A549 treated with CpdA at 1 μM for 4 hours (cell line): ENCODE results near the gene BLOC1S5. TPM values are rescaled to one million over a fixed set of nuclear protein-coding genes. Genes with fewer than 3 reads are reported as not detected.

Experiments
- total RNA-seq: library from RNA; stranded (reverse); fragments of 200-300 nt; extraction: Qiagen RNA extraction; gene quantifications from 5 replicates; pipeline ENCODE4 v1.2.3, GENCODE V29; 2022; ENCODE audit warnings: low read depth

BLOC1S5 gene, protein sequence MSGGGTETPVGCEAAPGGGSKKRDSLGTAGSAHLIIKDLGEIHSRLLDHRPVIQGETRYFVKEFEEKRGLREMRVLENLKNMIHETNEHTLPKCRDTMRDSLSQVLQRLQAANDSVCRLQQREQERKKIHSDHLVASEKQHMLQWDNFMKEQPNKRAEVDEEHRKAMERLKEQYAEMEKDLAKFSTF
- 6.5 to 9.2 TPM (median 6.9 TPM) in 5 replicates for total RNA-seq

GRCh38 chr6:8063761-8064637, at the start of gene BLOC1S5:
BLOC1S5 (minus strand) TSS chr6:8064389; CDS start chr6:8064376, 13 bp downstream.

GRCh38 chr6:8102122-8102958, 38.2 kb upstream of the BLOC1S5 start, which contains the start of gene EEF1E1:
EEF1E1 (minus strand) TSS chr6:8102548; CDS start chr6:8102521, 27 bp downstream.

Other genes starting within 250 kb of the BLOC1S5 start
- gene TXNDC5, start 153.6 kb downstream of the BLOC1S5 start, total RNA-seq = 128 to 148 TPM (median 143 TPM) in 5 replicates
- gene EEF1E1, start 38.2 kb upstream of the BLOC1S5 start, total RNA-seq = 55.0 to 99.0 TPM (median 60.7 TPM) in 5 replicates